ENCODE results near the gene BRSK1.

Gene BRSK1

DNA sequence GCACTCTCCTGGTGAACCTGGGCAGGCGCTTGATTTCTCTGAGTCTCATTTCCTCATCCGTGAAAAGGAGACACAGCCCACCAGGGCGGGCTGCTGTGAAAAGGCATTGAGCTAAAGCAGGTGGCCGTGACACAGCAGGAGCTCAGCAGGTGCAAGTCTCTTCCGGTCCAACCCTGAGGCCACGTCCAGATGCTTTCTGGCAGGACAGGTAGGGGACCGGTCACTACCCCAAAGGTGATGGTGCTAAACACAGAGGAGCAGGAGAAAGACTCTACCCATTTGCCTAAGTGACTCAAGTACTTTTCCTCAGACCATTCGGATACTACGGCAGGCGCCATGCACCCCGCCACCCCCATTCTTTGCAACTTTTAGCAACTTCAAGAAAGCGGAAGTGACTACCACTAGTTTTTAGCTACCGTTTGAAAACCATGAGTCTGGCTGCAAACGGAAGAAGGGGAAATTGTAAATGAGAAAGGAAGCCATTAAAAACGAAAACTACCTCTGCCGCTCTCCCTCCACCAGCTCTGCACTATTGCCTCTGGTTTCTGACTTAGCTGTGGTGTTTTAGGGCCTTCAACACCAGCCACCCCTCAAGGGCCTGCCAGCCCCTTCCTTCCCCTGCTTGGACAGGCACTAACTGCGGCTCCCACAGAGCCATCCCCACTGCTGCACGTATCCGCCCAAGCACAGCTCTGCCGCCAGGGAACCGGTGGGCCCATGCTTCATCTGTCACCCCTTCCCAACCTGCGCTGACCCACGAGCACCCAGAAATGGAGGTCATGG is 29.8 kb upstream of the BRSK1 start:
- DNase-seq (ENCODE audit: low spot score): no peak
- FAIRE-seq: no peak

DNA sequence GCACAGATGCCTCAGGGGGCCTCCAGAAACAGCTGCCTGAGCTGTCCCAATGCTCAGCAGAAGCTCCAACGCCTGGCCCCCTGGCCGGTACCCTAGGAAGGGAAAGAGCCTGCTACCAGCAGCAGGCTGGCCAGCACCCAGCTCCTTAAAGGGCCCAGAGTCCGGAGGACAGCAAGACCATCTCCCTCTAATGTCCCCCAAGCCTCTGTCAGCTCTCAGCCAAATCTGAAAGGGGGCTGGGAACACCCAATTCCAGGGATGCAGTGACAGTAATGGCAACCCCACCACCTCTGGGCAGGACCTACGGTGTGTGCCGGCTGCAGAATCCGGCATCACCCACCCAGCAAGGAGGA is 29.2 kb upstream of the BRSK1 start:
- FAIRE-seq (no peak), DNase-seq (ENCODE audit: low spot score) (no peak)

DNA sequence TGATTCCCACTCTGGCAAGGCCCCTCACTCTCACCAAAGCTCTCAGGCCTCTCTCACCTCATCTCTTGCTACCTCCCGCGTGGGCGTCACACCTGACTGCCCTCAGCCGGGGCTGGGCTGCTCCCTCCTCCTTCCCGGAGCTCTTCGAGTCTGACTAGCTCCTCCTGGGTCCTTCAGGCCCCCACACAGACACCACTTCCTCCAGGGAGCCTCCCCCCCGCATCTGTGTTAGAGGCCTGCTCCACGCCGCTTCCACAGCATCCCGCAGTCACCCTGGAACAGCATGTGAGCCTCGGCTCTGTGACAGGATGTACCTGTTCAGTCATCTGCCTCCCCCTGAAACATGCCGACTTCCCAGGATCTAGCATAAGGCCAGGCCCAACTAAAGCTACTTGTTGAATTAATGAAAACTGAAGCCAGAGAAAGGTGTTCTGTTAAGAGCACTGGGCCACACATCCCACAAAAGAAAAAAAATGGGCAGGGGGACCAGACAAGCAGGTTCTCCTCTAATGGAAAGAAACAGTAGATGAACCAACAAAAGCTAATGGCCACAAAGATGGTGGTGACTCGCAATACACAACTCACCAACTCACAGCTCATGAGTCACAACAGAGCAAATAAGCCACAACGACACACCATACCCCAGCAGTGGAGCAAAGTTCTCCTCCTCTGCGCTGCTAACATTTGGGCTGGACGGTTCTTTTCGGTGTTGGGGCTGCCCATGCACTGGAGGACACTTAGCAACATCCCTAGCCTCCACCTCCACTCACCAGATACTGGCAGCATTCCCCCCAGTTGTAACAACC is 28.0 kb upstream of the BRSK1 start:
- no peak for DNase-seq (ENCODE audit: low spot score)

DNA sequence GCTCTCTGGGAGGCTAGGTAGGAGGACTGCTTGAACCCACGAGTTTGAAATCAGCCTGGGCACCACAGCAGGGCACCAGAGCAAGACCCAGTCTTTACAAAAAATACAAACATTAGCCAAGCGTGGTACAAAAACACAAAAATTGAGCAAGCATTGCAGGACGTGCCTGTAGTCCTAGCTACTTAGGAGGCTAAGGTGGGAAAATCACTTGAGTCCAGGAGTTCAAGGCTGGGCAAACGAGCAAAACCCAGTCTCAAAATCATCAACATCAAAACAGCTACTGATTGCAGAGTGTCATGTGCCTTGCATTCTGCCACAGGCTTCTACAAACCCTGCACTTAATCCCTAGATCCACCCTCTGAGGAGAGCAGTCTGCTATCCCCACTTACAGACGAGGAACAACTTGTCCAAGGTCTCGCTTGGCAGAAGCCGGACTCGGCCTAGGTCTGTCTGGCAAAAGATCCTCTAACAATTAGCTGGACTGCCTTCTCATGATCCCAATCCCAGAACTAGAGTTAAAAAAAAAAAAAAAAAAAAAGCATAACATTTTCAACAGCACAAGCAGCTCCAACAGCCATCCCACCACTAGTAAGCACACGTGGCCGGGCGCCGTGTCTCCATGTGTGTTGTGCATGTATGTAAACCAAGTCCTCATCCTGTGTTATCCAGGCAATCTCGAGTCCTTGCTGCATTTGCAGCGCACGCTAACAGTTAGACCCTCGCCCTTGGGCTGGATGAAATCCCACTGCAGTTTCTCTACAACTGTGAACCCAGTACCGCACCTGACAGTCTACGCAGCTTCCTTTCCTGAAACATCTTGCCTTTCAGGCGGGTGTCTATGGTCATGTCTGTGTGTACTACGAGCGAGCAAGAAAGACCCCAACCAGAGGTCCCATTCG is 27.0 kb upstream of the BRSK1 start:
- FAIRE-seq (no peak), DNase-seq (ENCODE audit: low spot score) (no peak)

More for the DNA sequence above, 28.0 kb upstream of the BRSK1 start:
- no peak for FAIRE-seq

DNA sequence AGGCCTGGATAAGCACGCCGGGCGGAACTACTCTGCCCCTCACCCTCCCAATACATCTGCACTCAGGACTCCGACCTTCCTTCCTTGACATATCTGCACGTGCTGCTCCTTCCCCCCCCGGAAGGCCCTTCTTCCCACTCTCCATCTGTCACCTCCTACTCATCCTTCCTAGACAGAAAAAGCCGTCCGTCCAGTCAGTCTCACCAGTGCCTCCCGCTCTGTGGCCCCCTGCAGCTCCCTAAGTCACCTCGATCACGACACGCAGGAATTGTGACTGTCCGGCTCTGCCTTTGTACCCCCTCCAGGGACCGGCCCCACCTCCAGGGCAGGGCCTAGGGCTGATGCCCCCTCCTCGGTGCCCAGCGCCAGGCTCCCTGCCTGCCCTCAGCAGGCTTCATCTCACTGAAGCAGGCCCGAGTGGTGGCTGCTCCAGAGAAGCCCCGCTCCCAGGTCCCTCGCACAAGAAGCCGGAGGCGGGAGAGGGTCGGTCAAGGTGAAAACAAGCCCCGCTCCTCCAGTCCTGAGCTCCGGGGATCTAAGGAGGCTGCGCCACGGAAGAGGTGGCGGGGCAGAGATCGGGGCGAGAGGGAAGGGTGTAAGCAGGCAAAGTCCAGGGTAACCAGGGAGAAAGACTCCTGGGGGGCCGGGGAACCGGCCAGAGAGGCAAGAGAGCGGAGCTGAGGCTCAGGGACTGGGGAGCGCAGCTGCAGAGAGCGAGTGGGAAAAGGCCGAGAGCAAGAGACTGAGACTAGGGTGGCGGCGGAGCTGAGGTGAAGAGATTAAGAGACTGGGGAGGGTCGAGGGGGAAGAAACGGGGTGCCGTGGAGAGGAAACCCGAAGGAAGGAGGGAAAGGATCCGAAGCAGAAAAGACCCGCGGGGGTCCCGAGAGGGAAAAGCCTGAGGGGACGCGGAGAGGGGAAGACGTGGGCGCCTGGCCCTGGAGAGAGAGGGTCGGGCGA is 26.1 kb upstream of the BRSK1 start:
- DNase-seq (ENCODE audit: low spot score): peak; percentile 23
- FAIRE-seq: no peak

DNA sequence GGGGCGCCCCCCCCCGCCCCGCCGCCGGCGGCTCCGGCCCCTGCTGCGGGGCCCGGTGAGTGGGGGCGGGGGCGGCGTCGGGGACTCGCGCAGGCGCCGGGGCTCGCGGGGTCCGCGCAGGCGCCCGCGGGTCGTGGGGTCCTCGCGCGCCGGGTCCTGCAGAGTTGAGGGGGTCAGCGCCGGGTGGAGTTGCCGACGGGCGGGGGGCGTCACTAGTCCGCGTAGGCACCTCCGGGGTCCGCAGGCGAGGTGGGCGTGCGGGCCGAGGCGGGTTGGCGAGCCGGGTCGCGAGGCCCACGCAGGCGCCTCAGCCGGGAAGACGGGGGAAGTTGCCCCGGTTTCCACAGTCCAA is 25.3 kb upstream of the BRSK1 start:
- FAIRE-seq (no peak), DNase-seq (ENCODE audit: low spot score) (peak; percentile 23)

DNA sequence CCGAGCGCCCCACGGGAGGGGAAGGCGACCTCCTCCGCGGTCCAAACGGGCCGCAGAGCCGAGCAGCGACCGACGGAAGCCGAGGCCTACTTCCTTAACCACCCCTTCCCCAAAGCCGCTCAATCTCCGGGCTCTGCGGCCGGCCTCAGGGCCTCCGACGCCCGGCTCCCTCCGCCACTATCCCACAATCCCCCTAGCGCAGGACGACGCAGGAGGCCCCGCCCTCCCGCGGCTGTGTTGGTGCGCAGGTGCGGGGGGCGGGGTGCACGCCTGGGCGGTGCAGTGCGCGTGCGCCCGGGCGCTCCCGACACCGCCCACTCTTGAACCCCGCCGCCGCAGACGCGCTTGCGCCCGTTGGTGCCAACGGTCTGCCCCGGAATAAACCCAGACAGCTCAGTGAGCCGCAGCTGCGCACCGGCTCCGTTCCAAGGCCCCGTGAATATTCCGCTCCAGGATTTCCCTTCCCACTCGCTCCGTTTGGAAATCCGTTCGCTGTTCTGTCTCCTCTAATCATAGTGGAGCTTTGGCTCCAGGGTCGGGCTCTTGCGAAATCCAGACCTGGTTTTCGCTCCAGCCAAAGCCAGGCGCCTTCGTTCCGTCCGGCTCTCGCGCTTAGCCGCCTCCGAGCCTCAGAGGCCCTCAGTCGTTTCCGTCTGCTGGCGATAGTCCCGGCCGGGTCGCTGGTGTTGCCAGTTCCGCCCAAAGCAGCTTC is 24.8 kb upstream of the BRSK1 start, which contains the start of gene PPP6R1:
PPP6R1 (minus strand) TSS at position 190 of the 712 bp plus-strand sequence. CDS start 11,914 bp downstream, outside the sequence.
- DNase-seq (ENCODE audit: low spot score): peak; percentile 99
- FAIRE-seq: peak; percentile 91

DNA sequence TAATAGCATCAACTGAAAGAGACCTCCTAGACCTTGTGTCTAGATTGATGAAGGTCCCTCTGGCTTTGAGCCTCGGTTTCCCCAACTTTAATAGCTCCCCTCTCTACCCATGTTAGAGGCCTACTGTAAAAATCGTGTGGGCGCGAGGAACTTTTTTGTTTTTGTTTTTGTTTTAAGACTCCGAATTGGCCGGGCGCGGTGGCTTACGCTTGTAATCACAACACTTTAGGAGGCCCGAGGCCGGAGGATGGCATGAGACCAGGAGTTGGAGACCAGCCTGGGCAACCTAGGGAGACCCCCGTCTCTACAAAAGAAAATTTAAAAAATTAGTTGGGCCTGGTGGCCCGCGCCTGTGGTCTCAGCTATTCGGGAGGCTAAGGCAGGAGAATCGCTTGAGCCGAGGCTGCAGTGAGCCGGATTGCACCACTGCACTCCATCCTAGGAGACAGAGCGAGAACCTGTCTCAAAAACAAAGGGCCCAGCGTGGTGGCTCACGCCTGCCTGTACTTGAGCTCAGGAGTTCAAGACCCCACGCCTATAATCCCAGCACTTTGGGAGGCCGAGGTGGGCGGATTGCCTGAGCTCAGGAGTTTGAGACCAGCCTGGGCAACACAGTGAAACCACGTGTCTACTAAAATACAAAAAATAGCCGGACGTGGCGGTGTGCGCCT is 24.1 kb upstream of the BRSK1 start:
- no peak for FAIRE-seq
- DNase-seq (ENCODE audit: low spot score): no peak

DNA sequence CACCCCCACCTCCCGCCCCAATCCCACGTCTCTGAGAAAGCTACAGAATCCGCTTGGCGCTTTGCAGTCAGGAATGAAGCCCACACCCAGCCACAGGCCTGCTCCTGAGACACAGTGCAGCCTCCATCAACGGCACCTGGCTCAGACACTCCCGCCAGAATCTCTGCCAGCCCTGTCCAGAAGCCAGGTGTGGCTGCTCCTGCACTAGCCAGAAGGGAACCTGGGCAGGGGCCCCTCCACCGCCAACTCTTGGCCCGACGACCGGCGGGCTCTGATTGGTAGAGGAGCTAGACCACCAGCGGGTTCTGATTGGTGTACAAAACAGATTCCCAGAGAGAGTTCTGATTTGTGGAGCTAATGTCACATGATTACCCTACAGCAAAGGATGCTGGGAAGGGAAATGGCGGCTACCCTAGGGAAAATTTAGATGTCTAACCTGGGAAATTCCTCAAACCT is 22.1 kb upstream of the BRSK1 start:
- no peak for FAIRE-seq
- no peak for DNase-seq (ENCODE audit: low spot score)

DNA sequence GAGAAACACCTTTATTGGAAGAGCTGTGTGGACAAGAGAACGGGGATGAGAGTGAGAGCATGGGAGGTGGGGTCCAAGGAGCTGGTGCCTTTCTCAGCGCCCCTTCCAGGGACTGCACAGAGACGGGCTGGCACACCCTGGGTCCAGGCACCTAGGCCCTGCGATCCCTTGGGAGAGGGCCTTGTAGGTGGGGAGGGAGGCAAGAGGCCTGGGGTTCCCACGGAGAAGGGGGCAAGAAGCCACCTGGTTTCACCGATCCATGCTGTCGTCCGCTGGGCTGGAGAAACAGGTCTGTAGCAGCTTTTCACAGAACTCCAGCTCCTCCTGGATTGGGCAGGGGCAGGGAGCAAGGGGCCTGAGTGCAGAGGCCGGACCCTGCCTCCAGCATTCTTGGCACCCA is 21.4 kb upstream of the BRSK1 start:
- no peak for DNase-seq (ENCODE audit: low spot score)
- FAIRE-seq: no peak

DNA sequence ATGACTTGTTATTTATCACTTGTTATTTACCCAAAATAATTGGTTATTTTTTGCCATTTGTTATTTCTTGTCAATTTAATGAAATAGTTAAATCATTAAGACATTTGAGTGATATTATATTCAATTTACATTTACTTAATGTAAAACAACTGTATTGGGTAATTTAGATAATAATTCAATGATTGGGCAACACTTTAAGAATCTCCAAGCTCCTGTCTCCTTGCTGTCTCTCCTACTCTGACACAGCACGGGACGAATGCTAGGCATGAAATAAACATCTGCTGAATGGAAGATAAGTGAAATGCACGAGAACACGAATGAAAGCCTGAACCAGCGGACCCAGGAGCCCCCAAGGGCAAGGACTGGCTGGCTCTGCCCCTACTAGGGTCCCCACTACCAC is 19.3 kb upstream of the BRSK1 start:
- no peak for DNase-seq (ENCODE audit: low spot score)
- FAIRE-seq: no peak

DNA sequence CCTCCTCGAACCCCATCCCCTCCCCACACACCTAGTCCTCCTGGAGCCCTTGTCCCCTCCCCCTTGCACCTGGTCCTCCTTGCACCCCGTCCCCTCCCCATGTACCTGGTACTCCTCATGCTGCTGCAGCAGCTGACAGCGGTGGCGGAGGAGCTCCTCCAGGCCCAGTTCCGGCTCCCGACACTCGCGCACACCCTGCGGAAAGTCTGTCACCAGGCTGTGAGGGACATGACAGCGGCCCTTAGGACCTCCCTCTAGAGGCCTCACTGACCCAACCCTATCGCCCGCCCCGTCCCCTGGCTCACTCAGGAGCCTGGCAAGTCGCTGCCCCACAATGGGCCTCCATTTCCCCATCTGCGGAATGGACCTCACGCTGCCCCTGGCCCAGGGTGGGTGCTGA is 18.6 kb upstream of the BRSK1 start:
- DNase-seq (ENCODE audit: low spot score): no peak
- FAIRE-seq: no peak

DNA sequence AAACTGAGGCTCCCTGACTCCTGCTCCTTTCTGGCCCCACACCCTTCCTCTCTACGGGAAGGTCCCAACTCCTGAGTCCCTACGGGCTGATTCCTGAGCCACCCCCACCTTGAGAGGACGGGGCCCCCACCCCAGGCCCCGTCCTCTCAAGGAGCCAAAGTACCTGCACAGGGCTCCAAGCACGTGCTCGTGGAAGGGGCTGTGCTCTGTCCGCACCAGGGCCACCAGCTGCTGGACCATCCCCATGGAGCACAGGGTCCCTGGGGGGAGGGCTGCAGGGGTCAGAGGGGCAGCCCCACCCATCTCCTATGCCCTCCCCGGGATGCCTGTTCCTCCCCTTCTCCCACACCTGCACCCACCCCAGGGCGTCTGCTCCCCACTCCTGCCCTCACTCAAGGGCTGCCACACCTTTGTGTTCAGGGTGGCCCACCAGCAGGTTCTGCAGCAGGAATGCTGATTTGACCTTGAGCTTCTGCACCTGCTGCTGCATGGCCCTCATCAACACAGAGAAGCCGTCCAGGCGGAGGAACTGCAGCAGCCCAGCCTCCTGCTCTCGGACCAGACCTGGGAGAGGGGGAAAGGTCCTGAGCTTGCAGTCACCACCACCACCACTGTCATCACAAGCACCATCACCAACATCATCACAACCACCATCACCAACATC is 17.9 kb upstream of the BRSK1 start:
- FAIRE-seq: no peak
- no peak for DNase-seq (ENCODE audit: low spot score)

DNA sequence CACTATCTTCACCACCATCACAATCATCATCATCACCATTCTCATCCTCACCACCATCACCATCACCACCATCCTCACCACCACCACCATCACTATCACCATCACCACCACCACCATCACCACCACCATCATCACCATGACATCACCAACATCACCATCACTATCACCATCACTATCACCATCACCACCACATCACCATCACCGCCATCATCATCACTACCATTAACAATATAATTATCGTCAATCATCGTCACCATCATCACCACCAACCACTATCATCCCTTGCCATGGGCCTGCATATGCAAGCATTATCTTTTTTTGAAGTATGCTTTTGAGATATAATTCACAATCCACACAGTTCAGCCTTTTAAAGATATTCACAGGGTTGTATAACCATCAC is 17.4 kb upstream of the BRSK1 start:
- DNase-seq (ENCODE audit: low spot score) (no peak), FAIRE-seq (peak; percentile 100)

DNA sequence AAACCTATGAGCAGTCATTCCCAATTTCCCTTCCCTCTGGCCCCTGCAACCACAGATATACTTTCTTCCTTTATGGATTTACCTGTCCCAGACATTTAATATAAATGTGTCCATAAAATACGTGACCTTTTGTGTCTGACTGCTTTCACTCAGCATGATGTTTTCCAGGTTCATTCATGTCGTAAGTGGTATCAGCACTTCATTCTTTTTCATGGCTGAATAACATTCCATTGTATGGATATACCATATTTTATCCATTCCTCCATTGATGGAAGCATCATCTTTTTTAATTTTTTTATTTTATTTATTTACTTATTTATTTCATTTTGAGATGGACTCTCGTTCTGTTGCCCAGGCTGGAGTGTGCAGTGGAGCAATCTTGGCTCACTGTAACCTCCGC is 17.0 kb upstream of the BRSK1 start:
- DNase-seq (ENCODE audit: low spot score): no peak
- no peak for FAIRE-seq

DNA sequence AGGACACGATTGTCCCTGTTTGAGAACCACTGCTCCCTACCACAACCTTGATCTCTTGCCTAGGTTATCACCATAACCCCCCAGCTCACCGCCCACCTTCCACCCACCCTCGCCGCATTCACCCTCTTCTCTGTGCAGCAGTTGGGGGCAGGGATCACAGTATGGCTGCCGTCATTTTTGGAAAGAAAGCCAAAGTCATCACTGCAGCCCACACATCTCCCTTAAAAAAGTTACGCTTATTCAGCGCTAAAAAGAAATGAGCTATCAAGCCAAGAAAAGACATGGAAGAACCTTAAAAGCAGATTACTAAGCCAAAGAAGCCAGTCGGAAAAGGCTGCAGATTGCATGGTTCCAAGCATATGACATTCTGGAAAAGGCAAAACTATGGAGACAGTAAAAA is 14.5 kb upstream of the BRSK1 start:
- no peak for FAIRE-seq
- DNase-seq (ENCODE audit: low spot score): no peak

DNA sequence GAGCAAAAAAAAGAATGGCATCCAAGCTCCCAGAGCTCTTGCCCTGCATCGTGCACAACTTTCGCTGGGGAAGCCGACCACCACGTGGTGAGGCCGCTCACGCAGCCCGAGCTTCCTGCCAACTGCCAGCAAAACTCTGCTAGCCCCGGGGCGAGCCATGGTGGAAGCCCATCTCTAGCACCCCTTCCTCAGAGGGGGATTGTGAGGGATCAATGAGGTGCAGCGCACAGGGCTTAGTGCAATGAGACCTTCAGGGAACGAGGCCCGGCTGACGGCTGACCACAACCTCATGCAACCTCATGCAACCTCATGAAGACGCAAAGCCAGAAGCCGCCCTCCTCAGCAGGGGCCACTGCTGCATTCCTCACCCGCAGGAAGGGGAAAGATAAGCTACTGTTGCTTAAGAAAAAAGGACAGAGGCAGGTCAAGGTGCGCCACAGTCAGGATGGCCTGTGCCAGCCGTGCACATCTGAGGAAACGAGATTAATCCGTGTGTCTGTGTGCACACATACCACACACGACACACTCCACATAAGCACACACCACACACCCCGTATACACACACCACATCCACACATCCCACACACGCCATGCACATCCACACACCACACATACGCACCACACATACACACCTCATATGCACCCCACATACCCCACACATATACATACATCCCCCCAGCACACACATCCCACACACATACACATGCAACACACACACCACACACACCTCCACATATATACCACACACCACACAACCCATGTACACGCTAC is 13.4 kb upstream of the BRSK1 start:
- DNase-seq (ENCODE audit: low spot score) (no peak), FAIRE-seq (peak; percentile 89)

DNA sequence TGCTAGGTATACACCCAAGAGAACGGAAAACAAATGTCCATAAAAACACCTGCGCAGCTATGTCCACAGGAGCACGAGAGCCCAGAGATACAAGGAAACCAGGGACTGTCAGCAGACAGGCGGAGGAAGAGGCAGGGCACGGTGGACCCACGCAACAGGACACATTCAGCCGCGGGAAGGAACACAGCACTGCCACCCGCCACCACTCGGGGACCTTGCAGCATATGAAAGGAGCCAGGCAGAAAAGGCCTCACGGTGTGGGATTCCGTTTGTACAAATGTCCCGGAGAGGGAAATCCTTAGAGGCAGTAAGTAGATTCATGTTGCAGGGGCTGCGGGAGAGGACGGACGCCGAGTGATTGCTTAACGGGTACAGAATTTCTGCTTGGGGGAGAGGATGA is 11.7 kb upstream of the BRSK1 start:
- DNase-seq (ENCODE audit: low spot score) (no peak), FAIRE-seq (no peak)
